Sciatic nerve (tissue), 2 donors: Measurements from ENCODE around the gene PYDC1. TPM values are rescaled to one million over a fixed set of nuclear protein-coding genes. Genes with fewer than 3 reads are reported as not detected.
"Not testable (repeated sequence)": the region's sequence is repeated elsewhere in the genome, so short reads cannot be mapped to it uniquely, and the experiment has no call there.

ENCODE experiments used
- ATAC-seq: fragments of 200-7000 bp; cut with Tn5 transposase; one replicate; pipeline ENCODE4 v1.9.1; 2020; ENCODE audit warnings: mild to moderate bottlenecking, moderate library complexity
- DNase-seq: peaks from one replicate; pipeline ENCODE4 v3.0.0-alpha.2; 2020; ENCODE audit warnings: low spot score
- intact Hi-C: fragments of 100-400 bp; cut with DNase I; formaldehyde crosslinking; loops from one replicate; pipeline ENCODE4 v1.14.2; 2022
- total RNA-seq: library from RNA; stranded (reverse); fragmentation: NEBNext Ultra II Directional; extraction: Animal tissue kit (Norgen Biotek cat#: 25700); gene quantifications from one replicate; pipeline ENCODE4 v1.2.1, GENCODE V29; 2021
- donor health status: DM: no; HTN: no; CAD: no.
- donor health status: DM: no; HTN: no; CAD: no.

PYDC1 gene
- total RNA-seq, 1 donor from 2014 or later = not detected

- intact Hi-C loops = no loop called here
- no peak for DNase-seq
- no peak for ATAC-seq
Measured at GRCh38 chr16:31185339-31185738, 31.6 kb downstream of the PYDC1 start.

DNA sequence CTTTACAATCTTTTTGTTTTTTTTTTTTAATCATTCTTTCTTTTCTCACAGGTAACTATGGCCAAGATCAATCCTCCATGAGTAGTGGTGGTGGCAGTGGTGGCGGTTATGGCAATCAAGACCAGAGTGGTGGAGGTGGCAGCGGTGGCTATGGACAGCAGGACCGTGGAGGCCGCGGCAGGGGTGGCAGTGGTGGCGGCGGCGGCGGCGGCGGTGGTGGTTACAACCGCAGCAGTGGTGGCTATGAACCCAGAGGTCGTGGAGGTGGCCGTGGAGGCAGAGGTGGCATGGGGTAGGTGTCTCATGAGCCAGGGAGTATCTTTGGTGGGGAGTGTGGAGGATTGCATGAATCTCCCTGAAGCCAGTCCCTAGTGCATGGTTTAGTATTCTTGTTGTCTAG is 32.0 kb downstream of the PYDC1 start:
- DNase-seq = no peak
- ATAC-seq = no peak
- intact Hi-C loops = no loop called here

DNA sequence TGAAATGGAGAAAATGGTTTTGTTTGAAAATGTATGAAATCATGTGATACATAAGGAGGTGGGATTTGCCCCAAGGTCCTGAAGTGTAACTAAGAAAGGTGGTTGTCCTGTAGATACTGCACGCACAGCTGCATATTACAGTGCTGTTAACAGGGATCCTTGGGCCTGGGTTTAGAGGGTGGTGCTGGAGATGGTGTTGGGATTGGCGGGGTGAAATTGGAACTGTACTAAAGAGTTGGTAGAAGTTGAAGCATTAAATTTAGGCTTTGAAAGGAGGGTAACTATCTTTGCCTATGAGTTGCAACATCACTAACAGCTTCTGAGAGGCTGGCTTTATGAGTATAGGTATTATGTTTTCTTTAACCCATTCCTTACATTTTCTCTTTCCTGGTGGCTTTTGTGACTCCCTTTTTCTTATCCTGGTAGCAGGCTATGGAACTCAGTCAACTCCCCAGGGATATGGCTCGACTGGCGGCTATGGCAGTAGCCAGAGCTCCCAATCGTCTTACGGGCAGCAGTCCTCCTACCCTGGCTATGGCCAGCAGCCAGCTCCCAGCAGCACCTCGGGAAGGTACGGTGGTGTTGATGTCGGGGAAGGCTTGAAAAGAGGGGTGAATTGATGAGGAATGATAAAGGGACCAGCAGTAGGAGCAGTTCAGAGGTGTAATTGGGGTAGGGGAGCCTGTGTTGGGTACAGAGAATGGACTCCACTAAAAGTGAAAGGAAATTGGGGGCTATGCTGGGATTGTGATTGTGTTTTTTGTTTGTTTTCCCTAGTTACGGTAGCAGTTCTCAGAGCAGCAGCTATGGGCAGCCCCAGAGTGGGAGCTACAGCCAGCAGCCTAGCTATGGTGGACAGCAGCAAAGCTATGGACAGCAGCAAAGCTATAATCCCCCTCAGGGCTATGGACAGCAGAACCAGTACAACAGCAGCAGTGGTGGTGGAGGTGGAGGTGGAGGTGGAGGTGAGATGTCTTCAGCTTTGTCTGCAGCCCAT is 33.2 kb downstream of the PYDC1 start:
- no peak for ATAC-seq
- intact Hi-C loops = no loop called here
- DNase-seq = no peak

DNA sequence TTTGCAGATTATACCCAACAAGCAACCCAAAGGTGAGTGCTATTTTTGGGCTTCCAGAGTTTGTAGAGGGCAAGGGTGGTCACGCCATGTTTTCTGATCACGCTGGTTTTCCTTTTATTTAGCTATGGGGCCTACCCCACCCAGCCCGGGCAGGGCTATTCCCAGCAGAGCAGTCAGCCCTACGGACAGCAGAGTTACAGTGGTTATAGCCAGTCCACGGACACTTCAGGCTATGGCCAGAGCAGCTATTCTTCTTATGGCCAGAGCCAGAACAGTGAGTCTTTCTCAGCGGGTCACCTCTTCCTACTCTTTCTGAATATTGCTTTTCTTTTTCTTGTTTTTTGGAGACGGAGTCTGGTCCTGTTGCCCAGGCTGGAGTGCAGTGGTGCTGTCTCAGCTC is 34.5 kb downstream of the PYDC1 start:
- intact Hi-C loops = no loop called here
- ATAC-seq (no peak), DNase-seq (no peak)

DNA sequence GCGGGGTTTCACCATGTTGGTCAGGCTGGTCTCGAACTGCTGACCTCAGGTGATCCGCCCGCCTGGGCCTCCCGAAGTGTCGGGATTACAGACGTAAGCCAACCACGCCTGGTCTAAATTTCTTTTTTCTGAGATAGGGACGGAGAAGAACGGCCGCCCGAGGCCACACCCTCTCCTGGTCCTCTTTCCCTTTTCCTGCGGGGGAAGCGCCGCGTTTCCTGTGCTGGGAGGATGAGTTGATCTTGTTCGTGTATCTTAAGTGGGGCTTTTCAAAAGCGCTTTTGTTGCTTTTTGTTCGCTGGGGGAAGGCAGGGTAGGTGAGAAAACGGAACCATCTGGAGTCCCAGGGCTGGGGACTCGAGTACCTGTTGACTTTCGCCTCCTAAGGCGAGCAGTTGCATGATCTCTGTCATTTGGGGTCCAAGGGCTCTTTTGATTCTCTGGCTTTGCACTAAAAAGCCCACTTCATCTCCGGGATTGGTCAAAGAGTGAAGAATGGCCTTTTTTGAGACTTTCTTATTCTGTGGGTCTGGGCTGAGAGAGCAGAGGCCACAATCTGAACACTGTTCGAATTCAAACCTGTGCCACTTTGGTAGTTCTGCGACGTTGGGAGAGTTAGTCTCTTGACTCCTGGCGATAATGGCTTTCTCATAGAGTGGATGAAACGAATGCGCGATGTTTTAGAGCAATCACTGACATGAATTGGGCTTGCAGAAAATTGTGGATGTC is 35.7 kb downstream of the PYDC1 start:
- DNase-seq (peak; percentile 70), ATAC-seq (no peak)
- intact Hi-C loops = no loop called here

DNA sequence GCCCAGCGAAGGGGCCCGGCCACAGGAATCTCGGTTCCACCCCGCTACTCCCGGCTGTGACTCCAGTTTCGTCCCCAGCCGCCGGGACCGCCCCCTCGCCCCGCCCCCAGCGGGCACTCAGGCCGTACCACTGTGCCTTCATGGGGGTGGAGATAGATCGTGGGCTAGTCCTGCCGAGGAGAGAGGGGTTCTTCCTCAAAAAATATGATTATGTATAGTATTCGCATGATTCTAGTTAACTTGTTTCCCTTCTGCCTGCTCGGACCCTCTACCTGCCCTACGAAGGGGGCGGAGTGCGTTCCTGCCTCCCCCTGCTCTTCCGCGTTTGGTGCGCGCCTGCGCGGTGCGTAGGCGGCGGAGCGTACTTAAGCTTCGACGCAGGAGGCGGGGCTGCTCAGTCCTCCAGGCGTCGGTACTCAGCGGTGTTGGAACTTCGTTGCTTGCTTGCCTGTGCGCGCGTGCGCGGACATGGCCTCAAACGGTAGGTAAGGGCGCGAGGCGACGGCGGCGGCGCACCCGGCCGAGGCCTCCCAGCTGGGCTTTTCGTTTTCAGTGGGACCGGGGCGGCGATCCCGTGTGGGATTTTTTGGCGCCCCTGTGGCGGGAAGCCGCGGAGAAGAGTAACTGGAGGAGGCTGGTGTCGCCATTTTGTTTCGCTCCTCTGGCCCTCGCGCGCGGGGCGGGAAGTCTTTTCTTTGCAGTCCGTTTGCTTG is 37.0 kb downstream of the PYDC1 start, which contains the start of gene FUS:
TSS of gene FUS (plus strand) at position 393 of the 713 bp plus-strand sequence. CDS start at position 469, 76 bp downstream.
- ATAC-seq = peak; percentile 93
- DNase-seq = peak; percentile 97
- intact Hi-C loops = no loop called here

DNA sequence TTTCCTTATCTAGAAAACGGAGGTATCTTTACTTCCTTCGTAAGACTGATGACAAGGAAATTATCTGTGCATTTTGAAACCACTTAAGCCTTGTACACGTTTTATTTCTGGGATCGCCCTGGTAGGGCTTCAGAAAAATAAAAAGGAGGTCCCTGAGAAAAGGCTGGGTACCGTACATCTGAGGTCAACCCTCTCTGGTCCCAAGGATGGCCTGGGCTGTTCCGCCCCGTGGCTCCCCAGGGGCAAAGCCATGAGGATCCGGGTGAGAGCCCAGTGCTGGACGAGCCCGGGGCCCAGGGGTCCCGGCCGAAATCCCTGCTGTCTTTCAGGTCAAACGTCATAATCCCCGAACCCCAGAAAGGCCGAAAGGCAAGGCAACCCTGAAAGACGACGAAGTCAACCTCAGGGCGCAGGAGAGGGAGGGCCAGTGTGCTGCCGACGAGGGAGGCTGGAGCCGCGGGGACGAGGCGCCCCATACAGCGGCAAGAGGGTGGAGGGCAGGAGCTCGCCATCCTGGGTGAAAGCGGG is 37.7 kb downstream of the PYDC1 start:
- DNase-seq (no peak), ATAC-seq (peak; percentile 17)
- intact Hi-C loops = no loop called here

- DNase-seq (no peak), ATAC-seq (no peak)
- intact Hi-C loops = no loop called here
Measured at GRCh38 chr16:31177136-31177535, 39.8 kb downstream of the PYDC1 start.

GRCh38 chr16:31170048-31170447 is 46.9 kb downstream of the PYDC1 start:
- ATAC-seq, intact Hi-C loops, DNase-seq: not testable (repeated sequence)

DNA sequence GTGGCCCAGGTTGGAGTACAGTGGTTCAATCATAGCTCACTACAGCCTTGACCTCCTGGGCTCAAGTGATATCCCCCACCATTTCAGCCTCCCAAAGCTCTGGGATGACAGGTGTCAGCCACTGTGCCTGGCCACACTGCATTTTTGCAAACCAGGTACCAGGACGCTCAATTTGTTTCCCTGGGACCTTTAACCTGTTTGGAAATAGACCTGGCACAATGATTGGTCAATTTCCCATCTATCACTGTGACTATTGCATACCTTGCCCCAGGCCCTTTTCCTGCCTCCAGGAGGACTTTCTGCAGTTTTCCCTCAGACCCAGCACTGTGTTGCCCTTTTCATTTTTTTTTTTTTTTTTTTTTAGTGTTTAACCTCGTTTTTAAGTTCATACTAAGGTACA is 48.1 kb downstream of the PYDC1 start:
- ATAC-seq (no peak), DNase-seq (no peak)
- intact Hi-C loops = no loop called here

GRCh38 chr16:31167315-31167714 is 49.6 kb downstream of the PYDC1 start:
- no peak for ATAC-seq
- intact Hi-C loops = no loop called here
- DNase-seq = no peak

Other genes with a start within 250 kb of the PYDC1 start
- 16.3 TPM for gene HSD3B7, start 231.9 kb downstream of the PYDC1 start, total RNA-seq
- gene STX1B, start 206.5 kb downstream of the PYDC1 start, total RNA-seq = 2.1 TPM
- gene STX4, start 183.6 kb downstream of the PYDC1 start, total RNA-seq = 93.5 TPM
- gene ZNF668, start 142.9 kb downstream of the PYDC1 start, total RNA-seq = 6.8 TPM
- 16.3 TPM for gene ZNF646, start 142.7 kb downstream of the PYDC1 start, total RNA-seq
- gene PRSS53, start 128.2 kb downstream of the PYDC1 start, total RNA-seq = 3.1 TPM
- gene VKORC1, start 122.3 kb downstream of the PYDC1 start, total RNA-seq = 65.0 TPM
- 35.0 TPM for gene BCKDK, start 108.7 kb downstream of the PYDC1 start, total RNA-seq
- gene KAT8, start 99.5 kb downstream of the PYDC1 start, total RNA-seq = 67.3 TPM
- gene PRSS8, start 81.4 kb downstream of the PYDC1 start, total RNA-seq = not detected
- gene PRSS36, start 67.1 kb downstream of the PYDC1 start, total RNA-seq = 4.3 TPM
- gene FUS, start 37.0 kb downstream of the PYDC1 start, total RNA-seq = 259 TPM
- 20.3 TPM for gene PYCARD, start 14.4 kb downstream of the PYDC1 start, total RNA-seq
- 0.40 TPM for gene TRIM72, start 3.0 kb downstream of the PYDC1 start, total RNA-seq
- gene ITGAM, start 42.8 kb upstream of the PYDC1 start, total RNA-seq = 26.2 TPM
- gene ITGAX, start 138.0 kb upstream of the PYDC1 start, total RNA-seq = 41.1 TPM
- gene ITGAD, start 176.2 kb upstream of the PYDC1 start, total RNA-seq = 0.89 TPM
- gene COX6A2, start 211.2 kb upstream of the PYDC1 start, total RNA-seq = not detected
- 1.5 TPM for gene ZNF843, start 225.7 kb upstream of the PYDC1 start, total RNA-seq
- gene ARMC5, start 242.4 kb upstream of the PYDC1 start, total RNA-seq = 10.0 TPM